OCI-LY3 (cell line): ENCODE results near the gene PID1.

Source experiments
- H2AFZ ChIP-seq: fragments of 200-600, 300-600 bp; shearing (Covaris generic); 2 replicates; pipeline ENCODE4 v1.6.0; 2014; ENCODE audit warnings: antibody characterized with exemption, low read depth, low read length
- H3K27ac ChIP-seq: fragments of 200-600, 300-600 bp; sonication (generic); 2 replicates; pipeline ENCODE4 v1.5.1; 2014; ENCODE audit warnings: mild to moderate bottlenecking, low read length, moderate library complexity, mixed read lengths
- H3K27me3 ChIP-seq: fragments of 200-600, 300-600 bp; sonication (generic); 2 replicates; pipeline ENCODE4 v1.6.1; 2014; ENCODE audit warnings: low read depth, low read length, mixed read lengths
- H3K36me3 ChIP-seq: fragments of 200-600, 300-600 bp; sonication (generic); replicated peaks from 2 replicates; pipeline ENCODE3; 2014; ENCODE audit warnings: low read depth, low read length, mixed read lengths
- H3K4me1 ChIP-seq: fragments of 300-600, 200-600 bp; sonication (generic); 2 replicates; pipeline ENCODE4 v1.6.1; 2014; ENCODE audit warnings: low read length, mixed read lengths
- H3K4me2 ChIP-seq: fragments of 200-600, 300-600 bp; sonication (generic); 2 replicates; pipeline ENCODE4 v1.6.1; 2014; ENCODE audit warnings: low read length, mixed read lengths
- H3K4me3 ChIP-seq: fragments of 300-600, 200-600 bp; sonication (generic); 2 replicates; pipeline ENCODE4 v1.5.1; 2014; ENCODE audit warnings: antibody characterized with exemption, mild to moderate bottlenecking, low read length, moderate library complexity
- H3K79me2 ChIP-seq: fragments of 300-600, 200-600 bp; shearing (Covaris generic); 2 replicates; pipeline ENCODE4 v1.6.1; 2014; ENCODE audit warnings: mild to moderate bottlenecking, low read length, mixed read lengths
- H3K9ac ChIP-seq: fragments of 300-600, 200-600 bp; shearing (Covaris generic); 2 replicates; pipeline ENCODE4 v1.6.0; 2014; ENCODE audit warnings: mild to moderate bottlenecking, low read length, moderate library complexity
- H3K9me3 ChIP-seq: fragments of 200-600, 300-600 bp; shearing (Covaris generic); 2 replicates; pipeline ENCODE4 v1.6.1; 2014; ENCODE audit warnings: low read length, mixed read lengths; ENCODE audit not compliant: insufficient read depth
- H4K20me1 ChIP-seq: fragments of 200-600, 300-600 bp; sonication (generic); 2 replicates; pipeline ENCODE4 v1.6.1; 2016; ENCODE audit warnings: low read length, mixed read lengths; ENCODE audit not compliant: insufficient read depth
- CTCF ChIP-seq: fragments of 200-600, 300-600 bp; sonication (generic); IDR thresholded peaks from 2 replicates; pipeline ENCODE4 v1.5.1; 2014; ENCODE audit warnings: antibody characterized with exemption, low read length, low read depth
- EZH2phosphoT487 ChIP-seq: fragments of 200-600 bp; shearing (Covaris generic); IDR thresholded peaks from 2 replicates; pipeline ENCODE4 v1.6.1; 2018; ENCODE audit warnings: antibody characterized with exemption, mixed run types, low read depth

PID1 gene

GRCh38 chr2:229153267-229153666 is 117.8 kb downstream of the PID1 start:
- no peaks in the 10 kb centered on the region for H3K36me3 ChIP-seq
- H3K9ac ChIP-seq, result no peak overlapping the region
- no peak overlapping the region for H2AFZ ChIP-seq
- no peak overlapping the region for H3K4me3 ChIP-seq
- no peaks in the 10 kb centered on the region for H4K20me1 ChIP-seq
- no peaks in the 10 kb centered on the region for H3K27me3 ChIP-seq
- H3K4me2 ChIP-seq, result no peak overlapping the region
- TF ChIP-seq CTCF (no peak), EZH2phosphoT487 (no peak)
- no peaks in the 10 kb centered on the region for H3K9me3 ChIP-seq
- H3K27ac ChIP-seq, result no peak overlapping the region
- no peaks in the 10 kb centered on the region for H3K4me1 ChIP-seq
- no peaks in the 10 kb centered on the region for H3K79me2 ChIP-seq

GRCh38 chr2:229152674-229153073 is 118.4 kb downstream of the PID1 start:
- no peaks in the 10 kb centered on the region for H3K79me2 ChIP-seq
- H4K20me1 ChIP-seq, result no peaks in the 10 kb centered on the region
- H3K4me2 ChIP-seq, result no peak overlapping the region
- H3K9me3 ChIP-seq, result no peaks in the 10 kb centered on the region
- no peaks in the 10 kb centered on the region for H3K4me1 ChIP-seq
- no peak overlapping the region for H3K9ac ChIP-seq
- TF ChIP-seq CTCF (no peak), EZH2phosphoT487 (no peak)
- no peak overlapping the region for H3K27ac ChIP-seq
- H3K4me3 ChIP-seq, result no peak overlapping the region
- no peaks in the 10 kb centered on the region for H3K27me3 ChIP-seq
- no peak overlapping the region for H2AFZ ChIP-seq
- no peaks in the 10 kb centered on the region for H3K36me3 ChIP-seq

- Histone ChIP-seq H3K4me1 (no peaks in the 10 kb centered on the region), H2AFZ (no peak overlapping the region), H3K4me3 (no peak overlapping the region), H3K9me3 (no peaks in the 10 kb centered on the region), H3K9ac (no peak overlapping the region), H3K27ac (no peak overlapping the region), H4K20me1 (no peaks in the 10 kb centered on the region), H3K79me2 (no peaks in the 10 kb centered on the region), H3K4me2 (no peak overlapping the region), H3K27me3 (no peaks in the 10 kb centered on the region), H3K36me3 (no peaks in the 10 kb centered on the region)
- no peak for TF ChIP-seq CTCF
These were observed 120.8 kb downstream of the PID1 start for GRCh38 chr2:229150317-229150716.

- Histone ChIP-seq H3K4me3 (no peak overlapping the region), H3K36me3 (no peaks in the 10 kb centered on the region), H3K27ac (no peak overlapping the region), H3K9ac (no peak overlapping the region), H3K4me1 (no peaks in the 10 kb centered on the region), H3K4me2 (no peak overlapping the region), H3K27me3 (no peaks in the 10 kb centered on the region), H3K9me3 (no peaks in the 10 kb centered on the region; the same call in 1 of the 2 replicates), H2AFZ (no peak overlapping the region), H4K20me1 (no peaks in the 10 kb centered on the region), H3K79me2 (no peaks in the 10 kb centered on the region)
- no peak for TF ChIP-seq CTCF
- no peak for TF ChIP-seq EZH2phosphoT487
These were observed 129.6 kb downstream of the PID1 start for GRCh38 chr2:229141424-229142025.
